Measurements from ENCODE around the gene RASAL2. TPM values are rescaled to one million over a fixed set of nuclear protein-coding genes. Genes with fewer than 3 reads are reported as not detected.

RASAL2 gene
- total and polyA plus RNA-seq, 9 of the 15 experiments (the other 6 are each of a cell fraction or from before 2014, with no cell fraction given) = 0.13 to 1.0 (median 0.62) TPM

DNA sequence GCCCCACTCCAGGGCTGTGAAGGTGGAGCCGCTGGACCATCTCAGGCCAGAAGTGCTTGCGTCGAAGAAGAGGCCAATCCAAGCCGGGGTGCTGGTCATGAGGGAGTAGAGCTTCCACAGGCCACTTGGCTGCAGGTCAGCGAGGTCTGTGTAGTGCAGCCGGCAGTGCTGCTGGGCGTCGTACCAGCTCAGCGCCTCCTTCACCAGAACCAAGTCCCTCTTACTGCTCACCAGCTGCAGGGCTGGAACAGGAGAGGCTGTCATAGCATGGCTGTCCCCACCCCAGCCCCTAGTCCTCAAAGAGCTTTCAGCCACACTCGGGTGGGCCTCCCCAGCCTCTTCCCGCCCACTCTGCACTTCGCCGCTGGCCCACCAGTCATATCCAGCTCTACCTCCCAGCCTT is 400.7 kb downstream of the RASAL2 start:
- H3K27ac ChIP-seq (ENCODE audit: extremely low read depth, low read depth, low read length) = no peak overlapping the region
- no peaks in the 10 kb centered on the region for H3K9me3 ChIP-seq (replicated peaks; ENCODE audit: control insufficient read depth, insufficient read depth, low read depth, low read length)
- no peaks in the 10 kb centered on the region for H3K4me1 ChIP-seq (replicated peaks in 1 of 2; ENCODE audit: control insufficient read depth in 2 of 2, insufficient read depth in 2 of 2, low read length in 2 of 2)
- no peaks in the 10 kb centered on the region for H3K9me1 ChIP-seq (ENCODE audit: control insufficient read depth, insufficient read depth, low read length)
- TF ChIP-seq DPF2 (IDR thresholded peaks at IDR 0.05) (no peak), ZNF589 (CRISPR knock-in tag; IDR thresholded peaks at IDR 0.05; ENCODE audit: low read depth) (no peak), ZNF239 (CRISPR knock-in tag; IDR thresholded peaks at IDR 0.05) (no peak), PHF21A (IDR thresholded peaks at IDR 0.05; ENCODE audit: borderline replicate concordance, low read depth) (no peak), ZNF764 (CRISPR knock-in tag; IDR thresholded peaks at IDR 0.05; ENCODE audit: low read depth) (no peak), SMAD2 (IDR thresholded peaks at IDR 0.05; ENCODE audit: low read depth, low read length) (no peak), LCOR (CRISPR knock-in tag; IDR thresholded peaks at IDR 0.05) (no peak), GTF2F1 (IDR thresholded peaks at IDR 0.05; ENCODE audit: low read depth, low read length) (no peak), NFE2L1 (tag; IDR thresholded peaks at IDR 0.05; ENCODE audit: borderline replicate concordance, low read depth) (no peak), RFX7 (CRISPR knock-in tag; IDR thresholded peaks at IDR 0.05) (no peak), SLC30A9 (CRISPR knock-in tag; IDR thresholded peaks at IDR 0.05) (no peak)
- TF ChIP-seq, protein P1, sequence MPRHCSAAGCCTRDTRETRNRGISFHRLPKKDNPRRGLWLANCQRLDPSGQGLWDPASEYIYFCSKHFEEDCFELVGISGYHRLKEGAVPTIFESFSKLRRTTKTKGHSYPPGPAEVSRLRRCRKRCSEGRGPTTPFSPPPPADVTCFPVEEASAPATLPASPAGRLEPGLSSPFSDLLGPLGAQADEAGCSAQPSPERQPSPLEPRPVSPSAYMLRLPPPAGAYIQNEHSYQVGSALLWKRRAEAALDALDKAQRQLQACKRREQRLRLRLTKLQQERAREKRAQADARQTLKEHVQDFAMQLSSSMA (CRISPR knock-in tag; IDR thresholded peaks at IDR 0.05) = no peak
- TF ChIP-seq, protein P2, sequence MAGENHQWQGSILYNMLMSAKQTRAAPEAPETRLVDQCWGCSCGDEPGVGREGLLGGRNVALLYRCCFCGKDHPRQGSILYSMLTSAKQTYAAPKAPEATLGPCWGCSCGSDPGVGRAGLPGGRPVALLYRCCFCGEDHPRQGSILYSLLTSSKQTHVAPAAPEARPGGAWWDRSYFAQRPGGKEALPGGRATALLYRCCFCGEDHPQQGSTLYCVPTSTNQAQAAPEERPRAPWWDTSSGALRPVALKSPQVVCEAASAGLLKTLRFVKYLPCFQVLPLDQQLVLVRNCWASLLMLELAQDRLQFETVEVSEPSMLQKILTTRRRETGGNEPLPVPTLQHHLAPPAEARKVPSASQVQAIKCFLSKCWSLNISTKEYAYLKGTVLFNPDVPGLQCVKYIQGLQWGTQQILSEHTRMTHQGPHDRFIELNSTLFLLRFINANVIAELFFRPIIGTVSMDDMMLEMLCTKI (IDR thresholded peaks at IDR 0.05; ENCODE audit: partially characterized antibody) = no peak
- TF ChIP-seq, protein P3, sequence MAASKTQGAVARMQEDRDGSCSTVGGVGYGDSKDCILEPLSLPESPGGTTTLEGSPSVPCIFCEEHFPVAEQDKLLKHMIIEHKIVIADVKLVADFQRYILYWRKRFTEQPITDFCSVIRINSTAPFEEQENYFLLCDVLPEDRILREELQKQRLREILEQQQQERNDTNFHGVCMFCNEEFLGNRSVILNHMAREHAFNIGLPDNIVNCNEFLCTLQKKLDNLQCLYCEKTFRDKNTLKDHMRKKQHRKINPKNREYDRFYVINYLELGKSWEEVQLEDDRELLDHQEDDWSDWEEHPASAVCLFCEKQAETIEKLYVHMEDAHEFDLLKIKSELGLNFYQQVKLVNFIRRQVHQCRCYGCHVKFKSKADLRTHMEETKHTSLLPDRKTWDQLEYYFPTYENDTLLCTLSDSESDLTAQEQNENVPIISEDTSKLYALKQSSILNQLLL (CRISPR knock-in tag; IDR thresholded peaks at IDR 0.05; ENCODE audit: borderline replicate concordance) = no peak
- ATAC-seq = peak; percentile 12; the same call in 1 of the 3 replicates
- no peak for DNase-seq (ENCODE audit: extremely low read depth in 1 of 4, low spot score in 3 of 4)
- no peak overlapping the region for H3K4me2 ChIP-seq (ENCODE audit: insufficient read depth, low read length)
- no peak overlapping the region for H3K9ac ChIP-seq (ENCODE audit: insufficient read depth in 1 of 2, low read depth in 2 of 2, low read length in 2 of 2)
- BruUV-seq (replicated peaks) = no TSS peak
- H3K4me3 ChIP-seq = no peak overlapping the region
- WGBS (ENCODE audit: insufficient coverage, low coverage, missing lambda C conversion rate) = 2% methylated on average over 13 of the region's 13 CpGs
- CTCF ChIA-PET (ENCODE audit: low intra/inter-chr PET ratio) = no interaction called here
- no peaks in the 10 kb centered on the region for H3K79me2 ChIP-seq (ENCODE audit: control insufficient read depth, insufficient read depth, low read length)
- no peaks in the 10 kb centered on the region for H4K20me1 ChIP-seq (replicated peaks; ENCODE audit: control insufficient read depth, insufficient read depth, low read length)
- H2AFZ ChIP-seq (ENCODE audit: low read depth, low read length) = no peak overlapping the region
- in situ Hi-C loops (cut with MboI) = no loop called here
- intact Hi-C loops (cut with micrococcal nuclease) = no loop called here
- H3K36me3 ChIP-seq (ENCODE audit: control insufficient read depth, insufficient read depth, low read length) = no peaks in the 10 kb centered on the region
- FAIRE-seq = no peak
- POLR2A ChIA-PET = interaction anchor here (0.9 to 1.0 kb wide), 4 partner anchors 8 to 1010 kb away, joined by 3 read pairs; no protein-coding TSS in a partner anchor
- peaks cover 46 to 82% of the 10 kb centered on the region in 2 experiments for H3K27me3 ChIP-seq (ENCODE audit: control insufficient read depth in 2 of 2, insufficient read depth in 2 of 2, low read length in 2 of 2)

Measured in K562 (cell line).